K562 (cell line): ENCODE measurements around the gene ACACB. TPM values are rescaled to one million over a fixed set of nuclear protein-coding genes. Genes with fewer than 3 reads are reported as not detected.

ENCODE experiments used
- ARHGAP35 ChIP-seq: fragments of 450-650 bp; IDR thresholded peaks from 2 replicates; pipeline ENCODE4 v1.6.1; 2018; ENCODE audit not compliant: partially characterized antibody
- ARID1B ChIP-seq: fragments of 450-650 bp; IDR thresholded peaks from 2 replicates; pipeline ENCODE4 v1.6.1; 2016; ENCODE audit warnings: antibody characterized with exemption, mild to moderate bottlenecking, inconsistent platforms
- HMG20B ChIP-seq: fragments of 250-450 bp; sonication (Bioruptor Pico); IDR thresholded peaks from 2 replicates; pipeline ENCODE4 v1.5.0; 2021; ENCODE audit warnings: mild to moderate bottlenecking
- HOXB6 ChIP-seq: fragments of 250-450 bp; sonication (Bioruptor Pico); IDR thresholded peaks from 2 replicates; pipeline ENCODE4 v1.5.1; 2022; ENCODE audit warnings: mild to moderate bottlenecking, borderline replicate concordance
- JUND ChIP-seq, 2 experiments: IDR thresholded peaks; 2 replicates in 1 of 2; 3 replicates in 1 of 2; pipeline ENCODE4 v1.6.1; 2011; ENCODE audit warnings: borderline replicate concordance in 2 of 2, low read depth in 2 of 2, low read length in 2 of 2, improper control_type of control experiment in 1 of 2, missing biosample characterization in 1 of 2, missing genetic modification characterization in 1 of 2, missing genetic modification reagents in 1 of 2
- KAT2B ChIP-seq: IDR thresholded peaks from one replicate; pipeline ENCODE4 v1.6.1; 2012; ENCODE audit warnings: low read depth, mild to moderate bottlenecking, control low read depth, inconsistent platforms, low read length, moderate library complexity
- NCOA4 ChIP-seq: fragments of 450-650 bp; IDR thresholded peaks from 2 replicates; pipeline ENCODE4 v1.6.1; 2018; ENCODE audit warnings: mild to moderate bottlenecking; ENCODE audit not compliant: partially characterized antibody
- PHB2 ChIP-seq: fragments of 450-650 bp; IDR thresholded peaks from 2 replicates; pipeline ENCODE4 v1.6.1; 2017; ENCODE audit warnings: low read depth
- PML ChIP-seq: IDR thresholded peaks from 2 replicates; pipeline ENCODE4 v1.6.1; 2012; ENCODE audit warnings: low read length, inconsistent platforms
- PURB ChIP-seq: sonication (generic); formaldehyde crosslinking; IDR thresholded peaks from 2 replicates; pipeline ENCODE4 v1.9.0; 2021; ENCODE audit warnings: low read depth, mild to moderate bottlenecking, missing genetic modification reagents
- RNF2 ChIP-seq: sonication (generic); IDR thresholded peaks from 2 replicates; pipeline ENCODE4 v1.6.1; 2016
- SIRT6 ChIP-seq: IDR thresholded peaks from one replicate; pipeline ENCODE4 v1.6.1; 2012; ENCODE audit warnings: low read depth, mild to moderate bottlenecking, control low read depth, inconsistent platforms, low read length, moderate library complexity
- SP1 ChIP-seq: sonication (generic); formaldehyde crosslinking; IDR thresholded peaks from 2 replicates; pipeline ENCODE4 v1.8.1; 2022; ENCODE audit warnings: mild to moderate bottlenecking, missing genetic modification reagents
- SPI1 ChIP-seq: IDR thresholded peaks from 2 replicates; pipeline ENCODE4 v1.6.1; 2011; ENCODE audit warnings: low read depth, low read length, control low read depth, borderline replicate concordance
- TBP ChIP-seq: optimal IDR thresholded peaks from 2 replicates; pipeline ENCODE3; 2011; ENCODE audit warnings: low read depth, low read length, improper control_type of control experiment
- TCF3 ChIP-seq: sonication (generic); formaldehyde crosslinking; IDR thresholded peaks from 2 replicates; pipeline ENCODE4 v1.4.0; 2020; ENCODE audit warnings: mild to moderate bottlenecking, missing genetic modification reagents
- ZNF174 ChIP-seq: fragments of 250-450 bp; sonication (Bioruptor Pico); IDR thresholded peaks from 2 replicates; pipeline ENCODE4 v1.4.0; 2020; ENCODE audit warnings: mild to moderate bottlenecking
- ZNF589 ChIP-seq: fragments of 200-800 bp; sonication (Bioruptor generic); IDR thresholded peaks from 2 replicates; pipeline ENCODE4 v1.6.1; 2016; ENCODE audit warnings: low read depth, missing genetic modification characterization, missing compliant biosample characterization
- polyA plus RNA-seq, 8 experiments: library from polyadenylated mRNA; depleted of rRNA in 4 of 8; stranded (reverse) in 5 of 8; unstranded in 3 of 8; fragments of >200 nt; fragmentation: Nextera tagmentation in 2 of 8; fragmentation: Illumina TruSeq in 1 of 8; extraction: Ambion mirVana in 2 of 8; extraction: Trizol in 1 of 8; gene quantifications; 2 replicates each; pipeline versions ENCODE4 v1.2.1 to v1.2.3, GENCODE V29; 2011 to 2014; ENCODE audit warnings: inconsistent platforms in 1 of 8, missing spikeins in 1 of 8
- total RNA-seq, 7 experiments: library from RNA; depleted of rRNA in 6 of 7; stranded (reverse); fragments of >200 nt in 6 of 7; fragmentation: Illumina TruSeq in 2 of 7; extraction: Trizol in 2 of 7; gene quantifications; 2 replicates each; pipeline versions ENCODE4 v1.2.1 to v1.2.3, GENCODE V29; 2011 to 2021; ENCODE audit warnings: low replicate concordance in 1 of 7
- TF ChIP-seq, protein P1 (sequence below): sonication (generic); formaldehyde crosslinking; IDR thresholded peaks from 2 replicates; pipeline ENCODE4 v1.8.1; 2023; ENCODE audit warnings: missing genetic modification reagents, mild to moderate bottlenecking, borderline replicate concordance
- TF ChIP-seq, protein P2 (sequence below): fragments of 450-650 bp; IDR thresholded peaks from 2 replicates; pipeline ENCODE4 v1.6.1; 2017; ENCODE audit warnings: antibody characterized with exemption
- TF ChIP-seq, protein P3 (sequence below): fragments of 450-650 bp; conservative IDR thresholded peaks from 2 replicates; pipeline ENCODE4 v1.6.1; 2016; ENCODE audit warnings: missing genetic modification characterization, low read depth, mild to moderate bottlenecking, missing compliant biosample characterization, moderate library complexity

The ACACB gene
- total and polyA plus RNA-seq, 9 of the 15 experiments (the other 6 are each of a cell fraction or from before 2014, with no cell fraction given): 0.10 to 2.5 (median 0.83) TPM

DNA sequence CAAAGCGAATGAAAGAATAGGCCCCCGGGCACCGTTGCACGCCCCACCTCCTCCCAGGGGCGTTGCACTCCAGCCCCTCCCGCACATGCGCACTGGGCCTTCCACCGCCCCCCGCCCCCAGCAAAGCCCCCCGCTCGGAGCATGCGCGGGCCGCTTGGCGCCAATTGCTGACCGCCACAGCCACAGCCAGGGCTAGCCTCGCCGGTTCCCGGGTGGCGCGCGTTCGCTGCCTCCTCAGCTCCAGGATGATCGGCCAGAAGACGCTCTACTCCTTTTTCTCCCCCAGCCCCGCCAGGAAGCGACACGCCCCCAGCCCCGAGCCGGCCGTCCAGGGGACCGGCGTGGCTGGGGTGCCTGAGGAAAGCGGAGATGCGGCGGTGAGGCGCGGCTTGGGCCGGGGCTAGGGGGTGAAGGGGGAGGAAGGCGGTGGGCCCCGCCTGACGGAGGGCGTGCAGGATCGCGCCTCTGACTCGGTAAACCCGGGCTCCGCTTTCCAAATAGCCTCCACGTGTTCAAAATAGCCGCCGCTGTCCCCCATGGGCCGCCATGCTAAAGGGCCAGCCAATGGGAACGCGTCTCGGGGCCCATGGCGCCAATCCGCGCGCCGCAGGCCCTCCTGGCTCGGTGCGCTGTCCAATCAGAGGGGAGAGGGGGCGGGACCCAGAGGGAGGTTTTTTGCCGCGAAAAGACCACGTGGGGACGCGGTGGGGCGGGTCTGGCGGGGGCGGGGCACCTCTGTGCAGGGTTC lies 18.8 kb upstream of the ACACB start, which contains the start of gene UNG (continued):
- TF ChIP-seq, protein P1, sequence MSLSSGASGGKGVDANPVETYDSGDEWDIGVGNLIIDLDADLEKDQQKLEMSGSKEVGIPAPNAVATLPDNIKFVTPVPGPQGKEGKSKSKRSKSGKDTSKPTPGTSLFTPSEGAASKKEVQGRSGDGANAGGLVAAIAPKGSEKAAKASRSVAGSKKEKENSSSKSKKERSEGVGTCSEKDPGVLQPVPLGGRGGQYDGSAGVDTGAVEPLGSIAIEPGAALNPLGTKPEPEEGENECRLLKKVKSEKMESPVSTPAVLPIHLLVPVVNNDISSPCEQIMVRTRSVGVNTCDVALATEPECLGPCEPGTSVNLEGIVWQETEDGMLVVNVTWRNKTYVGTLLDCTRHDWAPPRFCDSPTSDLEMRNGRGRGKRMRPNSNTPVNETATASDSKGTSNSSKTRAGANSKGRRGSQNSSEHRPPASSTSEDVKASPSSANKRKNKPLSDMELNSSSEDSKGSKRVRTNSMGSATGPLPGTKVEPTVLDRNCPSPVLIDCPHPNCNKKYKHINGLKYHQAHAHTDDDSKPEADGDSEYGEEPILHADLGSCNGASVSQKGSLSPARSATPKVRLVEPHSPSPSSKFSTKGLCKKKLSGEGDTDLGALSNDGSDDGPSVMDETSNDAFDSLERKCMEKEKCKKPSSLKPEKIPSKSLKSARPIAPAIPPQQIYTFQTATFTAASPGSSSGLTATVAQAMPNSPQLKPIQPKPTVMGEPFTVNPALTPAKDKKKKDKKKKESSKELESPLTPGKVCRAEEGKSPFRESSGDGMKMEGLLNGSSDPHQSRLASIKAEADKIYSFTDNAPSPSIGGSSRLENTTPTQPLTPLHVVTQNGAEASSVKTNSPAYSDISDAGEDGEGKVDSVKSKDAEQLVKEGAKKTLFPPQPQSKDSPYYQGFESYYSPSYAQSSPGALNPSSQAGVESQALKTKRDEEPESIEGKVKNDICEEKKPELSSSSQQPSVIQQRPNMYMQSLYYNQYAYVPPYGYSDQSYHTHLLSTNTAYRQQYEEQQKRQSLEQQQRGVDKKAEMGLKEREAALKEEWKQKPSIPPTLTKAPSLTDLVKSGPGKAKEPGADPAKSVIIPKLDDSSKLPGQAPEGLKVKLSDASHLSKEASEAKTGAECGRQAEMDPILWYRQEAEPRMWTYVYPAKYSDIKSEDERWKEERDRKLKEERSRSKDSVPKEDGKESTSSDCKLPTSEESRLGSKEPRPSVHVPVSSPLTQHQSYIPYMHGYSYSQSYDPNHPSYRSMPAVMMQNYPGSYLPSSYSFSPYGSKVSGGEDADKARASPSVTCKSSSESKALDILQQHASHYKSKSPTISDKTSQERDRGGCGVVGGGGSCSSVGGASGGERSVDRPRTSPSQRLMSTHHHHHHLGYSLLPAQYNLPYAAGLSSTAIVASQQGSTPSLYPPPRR (CRISPR knock-in tag): no peak
- TF ChIP-seq TBP (peak; percentile 19), RNF2 (no peak), SP1 (CRISPR knock-in tag) (peak; percentile 47), TCF3 (CRISPR knock-in tag) (no peak), ZNF174 (CRISPR knock-in tag) (no peak), PML (peak; percentile 45; the same call in 1 of the 2 replicates), HMG20B (CRISPR knock-in tag) (no peak), PHB2 (no peak), ARHGAP35 (no peak), KAT2B (no peak), ZNF589 (CRISPR knock-in tag) (no peak), ARID1B (no peak), SPI1 (no peak), HOXB6 (CRISPR knock-in tag) (no peak), NCOA4 (no peak), SIRT6 (no peak), JUND (IDR thresholded peaks at IDR 0.05; ENCODE audit: borderline replicate concordance, low read depth, low read length) (peak; percentile 16; the same call in 1 of the 2 replicates), JUND (tag; IDR thresholded peaks at IDR 0.05; ENCODE audit: borderline replicate concordance, low read depth, low read length) (no peak), PURB (CRISPR knock-in tag) (no peak)
- TF ChIP-seq, protein P2, sequence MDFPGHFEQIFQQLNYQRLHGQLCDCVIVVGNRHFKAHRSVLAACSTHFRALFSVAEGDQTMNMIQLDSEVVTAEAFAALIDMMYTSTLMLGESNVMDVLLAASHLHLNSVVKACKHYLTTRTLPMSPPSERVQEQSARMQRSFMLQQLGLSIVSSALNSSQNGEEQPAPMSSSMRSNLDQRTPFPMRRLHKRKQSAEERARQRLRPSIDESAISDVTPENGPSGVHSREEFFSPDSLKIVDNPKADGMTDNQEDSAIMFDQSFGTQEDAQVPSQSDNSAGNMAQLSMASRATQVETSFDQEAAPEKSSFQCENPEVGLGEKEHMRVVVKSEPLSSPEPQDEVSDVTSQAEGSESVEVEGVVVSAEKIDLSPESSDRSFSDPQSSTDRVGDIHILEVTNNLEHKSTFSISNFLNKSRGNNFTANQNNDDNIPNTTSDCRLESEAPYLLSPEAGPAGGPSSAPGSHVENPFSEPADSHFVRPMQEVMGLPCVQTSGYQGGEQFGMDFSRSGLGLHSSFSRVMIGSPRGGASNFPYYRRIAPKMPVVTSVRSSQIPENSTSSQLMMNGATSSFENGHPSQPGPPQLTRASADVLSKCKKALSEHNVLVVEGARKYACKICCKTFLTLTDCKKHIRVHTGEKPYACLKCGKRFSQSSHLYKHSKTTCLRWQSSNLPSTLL: no peak
- TF ChIP-seq, protein P3, sequence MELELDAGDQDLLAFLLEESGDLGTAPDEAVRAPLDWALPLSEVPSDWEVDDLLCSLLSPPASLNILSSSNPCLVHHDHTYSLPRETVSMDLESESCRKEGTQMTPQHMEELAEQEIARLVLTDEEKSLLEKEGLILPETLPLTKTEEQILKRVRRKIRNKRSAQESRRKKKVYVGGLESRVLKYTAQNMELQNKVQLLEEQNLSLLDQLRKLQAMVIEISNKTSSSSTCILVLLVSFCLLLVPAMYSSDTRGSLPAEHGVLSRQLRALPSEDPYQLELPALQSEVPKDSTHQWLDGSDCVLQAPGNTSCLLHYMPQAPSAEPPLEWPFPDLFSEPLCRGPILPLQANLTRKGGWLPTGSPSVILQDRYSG (tag): no peak
